ENCODE data around the gene ORC5.
A peak's percentile ranks its signal among the peaks of the same experiment; 100 is the strongest.

The ORC5 gene

GRCh38 chr7:104217620-104218019 lies 9.8 kb upstream of the ORC5 start:
- H3K27ac ChIP-seq, result no peak overlapping the region
- TF ChIP-seq ZFX (IDR thresholded peaks at IDR 0.05; ENCODE audit: borderline replicate concordance), result no peak
- no peak for TF ChIP-seq CTCF (IDR thresholded peaks at IDR 0.05)

GRCh38 chr7:104209063-104209462 lies 1.2 kb upstream of the ORC5 start:
- TF ChIP-seq ZFX (IDR thresholded peaks at IDR 0.05; ENCODE audit: borderline replicate concordance) (no peak), CTCF (IDR thresholded peaks at IDR 0.05) (no peak)
- no peak overlapping the region for H3K27ac ChIP-seq

DNA sequence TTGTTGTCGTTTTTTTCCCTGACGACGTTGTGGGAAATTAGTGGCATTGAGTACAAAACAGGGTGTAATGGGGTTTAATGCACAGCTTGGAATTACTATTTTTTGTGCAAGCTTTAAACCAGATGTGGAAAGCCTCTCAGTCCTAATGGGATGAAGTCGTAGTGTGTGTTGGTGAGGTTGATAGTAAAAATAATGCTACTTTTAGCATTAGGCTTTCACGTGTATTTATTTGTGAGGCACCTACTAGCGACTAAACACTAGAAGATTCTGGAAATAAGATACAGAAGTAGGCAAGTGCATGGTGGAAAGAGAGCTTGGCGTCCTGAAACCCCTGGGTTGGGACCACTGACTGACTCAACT lies 588 bp upstream of the ORC5 start:
- peak overlapping the region; percentile 67 for H3K27ac ChIP-seq
- TF ChIP-seq CTCF (IDR thresholded peaks at IDR 0.05), result no peak
- TF ChIP-seq ZFX (IDR thresholded peaks at IDR 0.05; ENCODE audit: borderline replicate concordance), result no peak

DNA sequence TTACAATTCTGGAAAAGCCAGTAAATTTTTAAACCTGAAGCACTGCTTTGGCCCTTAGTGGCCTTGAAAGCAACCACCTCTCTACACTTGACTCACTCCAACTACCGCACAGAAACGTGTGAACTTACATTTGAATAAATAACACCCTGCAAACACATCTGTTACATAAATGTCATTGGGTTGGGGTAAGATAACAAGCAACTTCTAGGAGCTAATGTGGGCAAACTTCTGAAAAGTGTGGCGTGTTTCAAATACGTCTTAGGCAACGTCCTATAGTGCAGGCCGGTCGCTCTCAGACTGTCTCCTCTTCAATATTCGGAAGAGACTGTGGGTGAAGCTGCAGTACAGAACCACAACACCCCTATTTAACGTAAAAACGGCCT lies 474 bp downstream of the ORC5 start:
- TF ChIP-seq CTCF (IDR thresholded peaks at IDR 0.05) (no peak), ZFX (IDR thresholded peaks at IDR 0.05; ENCODE audit: borderline replicate concordance) (no peak)
- H3K27ac ChIP-seq, result peak overlapping the region; percentile 67

DNA sequence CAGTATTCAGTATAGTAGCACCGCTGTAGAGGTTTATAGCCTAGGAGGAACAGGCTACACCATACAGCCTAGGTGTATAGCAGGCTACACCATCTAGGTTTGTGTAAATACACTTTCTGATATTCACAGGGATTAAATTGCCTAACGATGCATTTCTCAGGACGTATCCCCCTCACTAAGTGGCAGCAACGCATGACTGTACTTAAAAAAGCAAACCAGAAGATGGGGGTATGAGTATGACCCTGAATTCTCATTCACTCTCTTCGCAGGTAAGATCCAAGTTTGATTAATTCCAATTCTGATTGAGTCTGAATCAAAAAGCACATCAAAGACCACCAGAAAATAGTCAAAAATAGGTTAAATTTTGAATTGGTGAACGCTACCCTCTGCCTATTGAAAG lies 972 bp downstream of the ORC5 start:
- H3K27ac ChIP-seq, result peak overlapping the region; percentile 67
- no peak for TF ChIP-seq ZFX (IDR thresholded peaks at IDR 0.05; ENCODE audit: borderline replicate concordance)
- TF ChIP-seq CTCF (IDR thresholded peaks at IDR 0.05), result no peak

- TF ChIP-seq ZFX (IDR thresholded peaks at IDR 0.05; ENCODE audit: borderline replicate concordance) (no peak), CTCF (IDR thresholded peaks at IDR 0.05) (no peak)
Measured at GRCh38 chr7:104198673-104199278, 9.0 kb downstream of the ORC5 start.

DNA sequence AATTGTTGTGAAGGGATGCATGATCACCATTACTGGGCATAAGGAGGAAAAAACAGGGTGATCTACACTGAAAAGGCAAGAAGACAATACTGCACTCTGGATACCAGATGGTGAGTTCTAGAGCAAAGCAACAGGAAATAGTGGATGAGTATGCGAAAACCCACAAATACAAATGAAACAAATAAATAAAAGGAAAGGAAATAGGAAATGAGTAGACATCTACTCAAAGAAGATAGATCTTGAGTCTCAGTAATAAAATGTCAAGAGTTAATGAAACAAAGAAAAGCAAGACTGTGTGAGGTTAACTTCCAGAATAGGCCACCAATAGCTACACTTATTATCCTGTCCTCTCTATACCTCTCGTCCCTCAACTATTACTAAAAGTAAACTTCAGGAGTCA lies 11.7 kb downstream of the ORC5 start:
- TF ChIP-seq CTCF (IDR thresholded peaks at IDR 0.05), result no peak
- no peak for TF ChIP-seq ZFX (IDR thresholded peaks at IDR 0.05; ENCODE audit: borderline replicate concordance)
- H3K27ac ChIP-seq, result no peak overlapping the region

More at GRCh38 chr7:104198673-104199278, 9.0 kb downstream of the ORC5 start:
- H3K27ac ChIP-seq, result no peak overlapping the region

All from 22Rv1 (cell line).